Progenitor cell of endocrine pancreas (in vitro differentiated cells): Measurements from ENCODE around the gene FMO2. TPM values are rescaled to one million over a fixed set of nuclear protein-coding genes. Genes with fewer than 3 reads are reported as not detected.

Experiments used
- DNase-seq: peaks from one replicate; pipeline ENCODE4 v3.0.0; 2021; ENCODE audit warnings: low spot score; ENCODE audit not compliant: unreplicated experiment
- H3K27ac Mint-ChIP-seq: 2 replicates; pipeline ENCODE4 v1.8.0; 2021; ENCODE audit warnings: mild to moderate bottlenecking, moderate library complexity, mixed read lengths
- H3K27me3 Mint-ChIP-seq: 2 replicates; pipeline ENCODE4 v1.8.0; 2021; ENCODE audit warnings: mixed read lengths
- H3K36me3 Mint-ChIP-seq: 2 replicates; pipeline ENCODE4 v1.8.0; 2022; ENCODE audit warnings: mixed read lengths; ENCODE audit not compliant: insufficient read depth
- H3K4me1 Mint-ChIP-seq: 2 replicates; pipeline ENCODE4 v1.8.0; 2021; ENCODE audit warnings: low read depth, mixed read lengths
- H3K4me3 Mint-ChIP-seq: 2 replicates; pipeline ENCODE4 v1.8.0; 2021; ENCODE audit warnings: low read depth, mild to moderate bottlenecking, moderate library complexity, mixed read lengths
- H3K9me3 Mint-ChIP-seq: 2 replicates; pipeline ENCODE4 v1.8.0; 2021; ENCODE audit warnings: low read depth, mixed read lengths
- CTCF ChIP-seq: fragments of 200-600 bp; sonication (generic); IDR thresholded peaks from one replicate; pipeline ENCODE4 v1.5.0; 2021; ENCODE audit warnings: antibody characterized with exemption, mild to moderate bottlenecking; ENCODE audit not compliant: unreplicated experiment
- total RNA-seq: library from RNA; stranded (reverse); gene quantifications from 2 replicates; pipeline ENCODE4 v1.2.1, GENCODE V29; 2021

The FMO2 gene
- total RNA-seq, 1 donor from 2014 or later, result not detected

GRCh38 chr1:171155484-171155883 is 29.6 kb upstream of the FMO2 start:
- no peaks in the 10 kb centered on the region for H3K27me3 Mint-ChIP-seq

GRCh38 chr1:171158096-171158495 is 27.0 kb upstream of the FMO2 start:
- H3K36me3 Mint-ChIP-seq, result peaks cover 2% of the 10 kb centered on the region
- H3K4me1 Mint-ChIP-seq, result peaks cover 44% of the 10 kb centered on the region
- H3K9me3 Mint-ChIP-seq, result peaks cover 12% of the 10 kb centered on the region
- H3K27ac Mint-ChIP-seq, result peak overlapping the region; percentile 90
- TF ChIP-seq CTCF, result no peak
- DNase-seq, result no peak
- H3K4me3 Mint-ChIP-seq, result no peak overlapping the region
- no peaks in the 10 kb centered on the region for H3K27me3 Mint-ChIP-seq

More at GRCh38 chr1:171155484-171155883, 29.6 kb upstream of the FMO2 start:
- TF ChIP-seq CTCF, result no peak
- H3K4me3 Mint-ChIP-seq, result no peak overlapping the region
- peaks cover 12% of the 10 kb centered on the region for H3K9me3 Mint-ChIP-seq
- no peak overlapping the region for H3K27ac Mint-ChIP-seq
- peaks cover 30% of the 10 kb centered on the region for H3K4me1 Mint-ChIP-seq
- no peak for DNase-seq
- peaks cover 2% of the 10 kb centered on the region for H3K36me3 Mint-ChIP-seq

- peaks cover 12% of the 10 kb centered on the region for H3K9me3 Mint-ChIP-seq
- no peaks in the 10 kb centered on the region for H3K27me3 Mint-ChIP-seq
- peaks cover 2% of the 10 kb centered on the region for H3K36me3 Mint-ChIP-seq
- H3K27ac Mint-ChIP-seq, result peak overlapping the region; percentile 90
- peaks cover 44% of the 10 kb centered on the region for H3K4me1 Mint-ChIP-seq
- no peak for DNase-seq
- no peak for TF ChIP-seq CTCF
- H3K4me3 Mint-ChIP-seq, result no peak overlapping the region
Measured at GRCh38 chr1:171158551-171158950, 26.5 kb upstream of the FMO2 start.

GRCh38 chr1:171159148-171159547 is 26.0 kb upstream of the FMO2 start:
- no peak for DNase-seq
- Mint-ChIP-seq H3K9me3 (peaks cover 12% of the 10 kb centered on the region), H3K4me1 (peaks cover 44% of the 10 kb centered on the region), H3K27ac (peak overlapping the region; percentile 93), H3K4me3 (no peak overlapping the region), H3K27me3 (no peaks in the 10 kb centered on the region), H3K36me3 (peaks cover 2% of the 10 kb centered on the region)
- TF ChIP-seq CTCF, result no peak

GRCh38 chr1:171160211-171160610 is 24.9 kb upstream of the FMO2 start:
- peak overlapping the region; percentile 43 for H3K4me3 Mint-ChIP-seq
- no peaks in the 10 kb centered on the region for H3K27me3 Mint-ChIP-seq
- DNase-seq, result no peak
- TF ChIP-seq CTCF, result no peak
- H3K4me1 Mint-ChIP-seq, result peaks cover 44% of the 10 kb centered on the region
- peaks cover 12% of the 10 kb centered on the region for H3K9me3 Mint-ChIP-seq
- peak overlapping the region; percentile 93 for H3K27ac Mint-ChIP-seq
- peaks cover 4% of the 10 kb centered on the region for H3K36me3 Mint-ChIP-seq
